Astrocyte (in vitro differentiated cells and primary cell): ENCODE results near the gene CREB3L2. TPM values are rescaled to one million over a fixed set of nuclear protein-coding genes. Genes with fewer than 3 reads are reported as not detected.
A peak's percentile ranks its signal among the peaks of the same experiment; 100 is the strongest.

Experiments used
- DNase-seq: peaks from one replicate; pipeline ENCODE4 v3.0.0-alpha.2; 2010; ENCODE audit warnings: low read depth
- FAIRE-seq: peaks from 2 replicates; lab custom pipeline; 2011; peaks lifted over from hg19 to GRCh38; lab: Jason Lieb, UNC
- H2AFZ ChIP-seq: 2 replicates; pipeline ENCODE4 v1.6.0; 2012; ENCODE audit warnings: low read depth, low read length, inconsistent platforms
- H3K27ac ChIP-seq: 2 replicates; pipeline ENCODE4 v1.5.1; 2011; ENCODE audit warnings: low read depth, low read length, inconsistent platforms
- H3K27me3 ChIP-seq: 2 replicates; pipeline ENCODE4 v1.6.0; 2011; ENCODE audit warnings: low read length, inconsistent platforms; ENCODE audit not compliant: insufficient read depth
- H3K36me3 ChIP-seq: 2 replicates; pipeline ENCODE4 v1.5.1; 2011; ENCODE audit warnings: low read length, inconsistent platforms; ENCODE audit not compliant: insufficient read depth
- H3K4me1 ChIP-seq: 2 replicates; pipeline ENCODE4 v1.5.1; 2011; ENCODE audit warnings: low read length, inconsistent platforms; ENCODE audit not compliant: insufficient read depth
- H3K4me2 ChIP-seq: 2 replicates; pipeline ENCODE4 v1.6.0; 2012; ENCODE audit warnings: low read length, inconsistent platforms
- H3K4me3 ChIP-seq: 2 replicates; pipeline ENCODE4 v1.5.1; 2011; ENCODE audit warnings: low read depth, mild to moderate bottlenecking, low read length, inconsistent platforms; ENCODE audit not compliant: insufficient read depth
- H3K79me2 ChIP-seq: 2 replicates; pipeline ENCODE4 v1.6.0; 2012; ENCODE audit warnings: mild to moderate bottlenecking, low read length, inconsistent platforms; ENCODE audit not compliant: insufficient read depth
- H3K9ac ChIP-seq: 2 replicates; pipeline ENCODE4 v1.6.0; 2012; ENCODE audit warnings: mild to moderate bottlenecking, low read length, inconsistent platforms
- H3K9me3 ChIP-seq: 2 replicates; pipeline ENCODE4 v1.5.1; 2012; ENCODE audit warnings: low read depth, mild to moderate bottlenecking, low read length, inconsistent platforms; ENCODE audit not compliant: insufficient read depth
- H4K20me1 ChIP-seq: 2 replicates; pipeline ENCODE4 v1.6.0; 2012; ENCODE audit warnings: low read length, inconsistent platforms; ENCODE audit not compliant: insufficient read depth
- H3K27ac Mint-ChIP-seq: one replicate; pipeline ENCODE4 v1.8.0; 2021; ENCODE audit warnings: mild to moderate bottlenecking, mixed read lengths; ENCODE audit not compliant: unreplicated experiment
- H3K27me3 Mint-ChIP-seq: one replicate; pipeline ENCODE4 v1.8.0; 2021; ENCODE audit warnings: low read depth, mixed read lengths; ENCODE audit not compliant: unreplicated experiment
- H3K36me3 Mint-ChIP-seq: one replicate; pipeline ENCODE4 v1.8.0; 2021; ENCODE audit warnings: low read depth, mixed read lengths; ENCODE audit not compliant: unreplicated experiment
- H3K4me1 Mint-ChIP-seq: one replicate; pipeline ENCODE4 v1.8.0; 2021; ENCODE audit warnings: low read depth, mixed read lengths; ENCODE audit not compliant: unreplicated experiment
- H3K4me3 Mint-ChIP-seq: one replicate; pipeline ENCODE4 v1.8.0; 2021; ENCODE audit warnings: mild to moderate bottlenecking, moderate library complexity, mixed read lengths; ENCODE audit not compliant: unreplicated experiment
- H3K9me3 Mint-ChIP-seq: one replicate; pipeline ENCODE4 v1.8.0; 2021; ENCODE audit warnings: mild to moderate bottlenecking, mixed read lengths; ENCODE audit not compliant: unreplicated experiment
- EZH2 ChIP-seq: IDR thresholded peaks from 2 replicates; pipeline ENCODE4 v1.6.1; 2012; ENCODE audit warnings: mild to moderate bottlenecking, low read length, inconsistent platforms; ENCODE audit not compliant: insufficient read depth
- total RNA-seq: library from RNA; stranded (reverse); gene quantifications from 2 replicates; pipeline ENCODE4 v1.2.1, GENCODE V29; 2021
- TF ChIP-seq, protein P1 (sequence below): IDR thresholded peaks from 2 replicates; pipeline ENCODE4 v1.5.1; 2011; ENCODE audit warnings: low read depth, mild to moderate bottlenecking, inconsistent platforms, low read length, moderate library complexity; ENCODE audit not compliant: insufficient read depth

CREB3L2 gene
- total RNA-seq, 1 donor from 2014 or later: 116 TPM

DNA sequence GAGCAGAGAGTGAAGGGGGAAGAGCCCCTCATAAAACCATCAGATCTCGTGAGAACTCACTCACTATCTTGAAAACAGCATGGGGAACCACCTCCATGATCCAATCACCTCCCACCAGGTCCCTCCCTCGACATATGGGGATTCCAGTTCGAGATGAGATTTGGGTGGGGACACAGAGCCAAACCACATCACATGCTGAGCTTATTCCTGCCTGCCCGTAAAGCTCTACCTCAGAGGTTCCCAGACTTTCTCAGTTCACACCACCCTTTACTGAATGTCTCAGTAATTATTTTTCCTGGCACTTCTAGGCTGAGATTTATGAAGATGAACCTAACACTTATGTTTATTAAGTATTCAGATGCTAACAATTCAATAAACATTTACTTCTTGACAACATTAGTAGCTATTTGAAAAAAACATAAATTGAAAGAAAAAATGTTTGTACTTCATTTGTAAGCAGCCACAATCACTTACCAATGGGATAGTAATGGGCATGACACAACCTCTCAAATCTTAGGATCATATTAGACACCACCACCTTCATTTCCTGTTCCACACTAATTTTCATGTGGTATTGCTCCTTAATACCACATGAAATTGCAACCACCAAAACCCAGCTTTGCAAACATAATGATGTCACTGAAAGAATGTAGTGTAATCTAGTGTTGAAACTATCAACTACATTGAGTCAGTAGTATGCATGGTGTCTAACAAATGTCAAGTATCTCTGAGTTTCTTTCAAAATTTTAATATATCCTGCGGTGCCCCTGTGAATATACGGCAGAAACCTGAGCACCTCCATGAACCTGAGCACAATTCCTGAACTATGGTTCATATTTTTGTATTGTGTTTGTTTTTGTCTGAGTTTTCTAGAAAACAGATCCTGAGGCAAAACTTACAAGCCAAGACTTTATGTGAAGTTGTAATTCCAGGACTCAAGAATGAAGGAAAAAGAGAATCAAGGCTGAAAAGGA is 150.6 kb downstream of the CREB3L2 start:
- DNase-seq: peak; percentile 41
- no peak for FAIRE-seq
- peak overlapping the region; percentile 40 for H3K9ac ChIP-seq
- H3K9me3 ChIP-seq: no peaks in the 10 kb centered on the region
- peaks cover 17% of the 10 kb centered on the region for H3K4me1 Mint-ChIP-seq
- peak overlapping the region; percentile 39 for H3K4me2 ChIP-seq
- H3K27ac ChIP-seq: peak overlapping the region; percentile 67
- no peak overlapping the region for H3K4me3 ChIP-seq
- H3K27ac Mint-ChIP-seq: peak overlapping the region; percentile 49
- no peaks in the 10 kb centered on the region for H3K27me3 ChIP-seq
- no peak overlapping the region for H3K4me3 Mint-ChIP-seq
- H3K36me3 Mint-ChIP-seq: peaks cover 18% of the 10 kb centered on the region
- no peaks in the 10 kb centered on the region for H3K27me3 Mint-ChIP-seq
- no peak overlapping the region for H2AFZ ChIP-seq
- no peaks in the 10 kb centered on the region for H3K79me2 ChIP-seq
- peaks cover 30% of the 10 kb centered on the region for H3K4me1 ChIP-seq
- H4K20me1 ChIP-seq: no peaks in the 10 kb centered on the region
- TF ChIP-seq EZH2: no peak
- TF ChIP-seq, protein P1, sequence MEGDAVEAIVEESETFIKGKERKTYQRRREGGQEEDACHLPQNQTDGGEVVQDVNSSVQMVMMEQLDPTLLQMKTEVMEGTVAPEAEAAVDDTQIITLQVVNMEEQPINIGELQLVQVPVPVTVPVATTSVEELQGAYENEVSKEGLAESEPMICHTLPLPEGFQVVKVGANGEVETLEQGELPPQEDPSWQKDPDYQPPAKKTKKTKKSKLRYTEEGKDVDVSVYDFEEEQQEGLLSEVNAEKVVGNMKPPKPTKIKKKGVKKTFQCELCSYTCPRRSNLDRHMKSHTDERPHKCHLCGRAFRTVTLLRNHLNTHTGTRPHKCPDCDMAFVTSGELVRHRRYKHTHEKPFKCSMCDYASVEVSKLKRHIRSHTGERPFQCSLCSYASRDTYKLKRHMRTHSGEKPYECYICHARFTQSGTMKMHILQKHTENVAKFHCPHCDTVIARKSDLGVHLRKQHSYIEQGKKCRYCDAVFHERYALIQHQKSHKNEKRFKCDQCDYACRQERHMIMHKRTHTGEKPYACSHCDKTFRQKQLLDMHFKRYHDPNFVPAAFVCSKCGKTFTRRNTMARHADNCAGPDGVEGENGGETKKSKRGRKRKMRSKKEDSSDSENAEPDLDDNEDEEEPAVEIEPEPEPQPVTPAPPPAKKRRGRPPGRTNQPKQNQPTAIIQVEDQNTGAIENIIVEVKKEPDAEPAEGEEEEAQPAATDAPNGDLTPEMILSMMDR: no peak
- H3K9me3 Mint-ChIP-seq: no peaks in the 10 kb centered on the region
- peaks cover 3% of the 10 kb centered on the region for H3K36me3 ChIP-seq

DNA sequence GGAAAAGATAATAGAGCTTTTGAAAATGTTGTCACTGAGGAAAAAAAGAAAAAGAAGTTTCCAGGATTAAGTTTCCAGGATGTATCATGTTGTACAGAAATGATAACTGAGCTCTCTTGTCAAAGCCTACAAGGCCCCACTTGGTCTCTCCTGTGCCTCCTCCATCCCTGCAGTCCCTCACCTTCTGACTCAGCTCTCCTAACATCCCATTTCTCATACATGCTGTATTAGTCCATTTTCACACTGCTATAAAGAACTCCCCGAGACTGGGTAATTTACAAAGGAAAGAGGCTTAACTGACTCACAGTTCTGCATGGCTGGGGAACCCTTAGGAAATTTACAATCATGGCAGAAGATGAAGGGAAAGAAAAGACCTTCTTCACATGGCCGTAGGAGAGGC is 151.3 kb downstream of the CREB3L2 start:
- H2AFZ ChIP-seq: no peak overlapping the region
- peaks cover 19% of the 10 kb centered on the region for H3K4me1 Mint-ChIP-seq
- H3K27ac Mint-ChIP-seq: peak overlapping the region; percentile 0
- no peaks in the 10 kb centered on the region for H3K9me3 ChIP-seq
- H3K27me3 ChIP-seq: no peaks in the 10 kb centered on the region
- H3K9ac ChIP-seq: peak overlapping the region; percentile 40
- H4K20me1 ChIP-seq: no peaks in the 10 kb centered on the region
- DNase-seq (peak; percentile 35), FAIRE-seq (no peak)
- H3K79me2 ChIP-seq: no peaks in the 10 kb centered on the region
- H3K36me3 Mint-ChIP-seq: peaks cover 18% of the 10 kb centered on the region
- TF ChIP-seq, protein P1: no peak
- TF ChIP-seq EZH2: no peak
- H3K9me3 Mint-ChIP-seq: no peaks in the 10 kb centered on the region
- H3K27me3 Mint-ChIP-seq: peaks cover 3% of the 10 kb centered on the region
- H3K4me1 ChIP-seq: peaks cover 30% of the 10 kb centered on the region
- no peak overlapping the region for H3K4me3 Mint-ChIP-seq
- peak overlapping the region; percentile 39 for H3K4me2 ChIP-seq
- peak overlapping the region; percentile 67 for H3K27ac ChIP-seq
- H3K36me3 ChIP-seq: peaks cover 3% of the 10 kb centered on the region
- no peak overlapping the region for H3K4me3 ChIP-seq

DNA sequence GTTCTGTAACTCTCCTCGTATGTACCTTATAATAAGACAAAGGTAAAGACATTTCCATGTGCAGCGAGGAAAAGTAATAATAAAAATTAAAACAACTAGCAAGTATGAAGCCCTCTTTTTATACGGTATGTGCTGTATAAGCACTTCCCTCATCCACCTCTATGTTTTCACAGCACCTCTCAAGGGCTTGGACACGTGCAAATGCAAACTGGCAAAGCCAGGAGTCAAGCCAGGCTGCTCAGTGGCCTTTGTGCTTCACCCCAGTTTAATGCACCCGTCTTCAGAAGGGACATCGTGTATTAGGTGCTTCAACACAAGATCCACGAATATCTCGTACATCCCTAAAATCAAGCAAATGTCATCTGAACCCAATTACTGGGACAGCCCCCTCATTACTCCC is 153.8 kb downstream of the CREB3L2 start:
- H3K4me1 ChIP-seq: peaks cover 30% of the 10 kb centered on the region
- H3K27ac ChIP-seq: no peak overlapping the region
- peaks cover 23% of the 10 kb centered on the region for H3K4me1 Mint-ChIP-seq
- H3K36me3 ChIP-seq: peaks cover 3% of the 10 kb centered on the region
- peaks cover 13% of the 10 kb centered on the region for H3K27me3 Mint-ChIP-seq
- H4K20me1 ChIP-seq: no peaks in the 10 kb centered on the region
- DNase-seq: no peak
- no peaks in the 10 kb centered on the region for H3K27me3 ChIP-seq
- no peak overlapping the region for H3K9ac ChIP-seq
- H2AFZ ChIP-seq: no peak overlapping the region
- H3K79me2 ChIP-seq: no peaks in the 10 kb centered on the region
- no peak overlapping the region for H3K4me3 ChIP-seq
- no peak overlapping the region for H3K27ac Mint-ChIP-seq
- no peak for TF ChIP-seq EZH2
- TF ChIP-seq, protein P1: no peak
- H3K36me3 Mint-ChIP-seq: peaks cover 15% of the 10 kb centered on the region
- H3K9me3 ChIP-seq: no peaks in the 10 kb centered on the region
- no peaks in the 10 kb centered on the region for H3K9me3 Mint-ChIP-seq
- FAIRE-seq: no peak
- no peak overlapping the region for H3K4me2 ChIP-seq
- peak overlapping the region; percentile 37 for H3K4me3 Mint-ChIP-seq
